HCT116 (cell line): ENCODE measurements around the gene STK32B.

Experiments
- EZH2 ChIP-seq: fragments of 200-600 bp; sonication (generic); IDR thresholded peaks from 2 replicates; pipeline ENCODE4 v1.6.1; 2017; ENCODE audit warnings: antibody characterized with exemption, mixed run types
- YY1 ChIP-seq: IDR thresholded peaks from 2 replicates; pipeline ENCODE4 v1.6.1; 2011; ENCODE audit warnings: low read length, low read depth, moderate library complexity, mild to moderate bottlenecking; ENCODE audit not compliant: insufficient replicate concordance; ENCODE audit errors: extremely low read depth

DNA sequence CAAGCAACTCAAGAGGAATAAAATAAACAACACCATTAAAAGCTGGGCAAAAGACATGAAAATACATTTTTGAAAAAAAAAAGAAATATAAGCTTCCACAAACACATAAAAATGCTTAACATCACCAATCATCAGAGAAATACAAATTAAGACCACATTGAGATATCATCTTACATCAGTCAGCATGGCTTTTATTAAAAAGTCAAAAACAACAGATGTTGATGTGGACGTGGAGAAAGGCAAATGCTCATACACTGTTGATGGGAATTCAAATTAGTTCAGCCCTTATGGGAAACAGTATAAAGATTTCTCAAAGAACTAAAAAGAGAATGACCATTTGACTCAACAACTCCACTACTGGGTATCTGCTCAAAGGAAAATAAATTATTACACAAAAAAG lies 59.6 kb downstream of the STK32B start:
- TF ChIP-seq YY1 (no peak), EZH2 (no peak)
